Measurements from ENCODE around the gene YDJC.

- TF ChIP-seq SETDB1 (CRISPR knock-in tag; IDR thresholded peaks at IDR 0.05; ENCODE audit: borderline replicate concordance) (no peak), EZH2 (conservative IDR thresholded peaks at IDR 0.05; ENCODE audit: low read depth, low read length) (no peak), HOMEZ (CRISPR knock-in tag; IDR thresholded peaks at IDR 0.05; ENCODE audit: low read depth) (no peak), ZSCAN5A (CRISPR knock-in tag; IDR thresholded peaks at IDR 0.05; ENCODE audit: borderline replicate concordance) (no peak), ZNF792 (CRISPR knock-in tag; IDR thresholded peaks at IDR 0.05) (no peak)
These were observed 13.0 kb upstream of the YDJC start for GRCh38 chr22:21642584-21643448.
